ENCODE data around the gene EPS8L3. TPM values are rescaled to one million over a fixed set of nuclear protein-coding genes. Genes with fewer than 3 reads are reported as not detected.
A peak's percentile ranks its signal among the peaks of the same experiment; 100 is the strongest.
"Not testable (repeated sequence)": the region's sequence is repeated elsewhere in the genome, so short reads cannot be mapped to it uniquely, and the experiment has no call there.

EPS8L3 gene
- polyA plus RNA-seq, 3 donors, result 0.38 to 1.6 (median 1.4) TPM

GRCh38 chr1:109782514-109782913 is 18.8 kb upstream of the EPS8L3 start:
- DNase-seq, result no peak

GRCh38 chr1:109781806-109782205 is 18.1 kb upstream of the EPS8L3 start:
- DNase-seq, result no peak

- no peak for DNase-seq
Observed at GRCh38 chr1:109780982-109781381, 17.3 kb upstream of the EPS8L3 start.

- no peak for DNase-seq
Observed at GRCh38 chr1:109777980-109778625, 14.4 kb upstream of the EPS8L3 start.

GRCh38 chr1:109777436-109777835 is 13.7 kb upstream of the EPS8L3 start:
- no peak for DNase-seq

- peak; percentile 84 for DNase-seq
Observed at GRCh38 chr1:109776911-109777310, 13.2 kb upstream of the EPS8L3 start.

GRCh38 chr1:109776206-109776835 is 12.6 kb upstream of the EPS8L3 start:
- DNase-seq, result no peak

GRCh38 chr1:109775398-109775797 is 11.7 kb upstream of the EPS8L3 start:
- DNase-seq, result no peak

GRCh38 chr1:109773900-109774485 is 10.3 kb upstream of the EPS8L3 start:
- DNase-seq, result no peak

GRCh38 chr1:109773203-109773899 is 9.6 kb upstream of the EPS8L3 start:
- peak; percentile 80 for DNase-seq

GRCh38 chr1:109772658-109773202 is 9.0 kb upstream of the EPS8L3 start:
- no peak for DNase-seq

- no peak for DNase-seq
Observed at GRCh38 chr1:109771712-109772657, 8.3 kb upstream of the EPS8L3 start.

GRCh38 chr1:109770331-109771095 is 6.8 kb upstream of the EPS8L3 start:
- no peak for DNase-seq

- no peak for DNase-seq
Observed at GRCh38 chr1:109769330-109770078, 5.8 kb upstream of the EPS8L3 start.

- no peak for DNase-seq
Observed at GRCh38 chr1:109768820-109769219, 5.1 kb upstream of the EPS8L3 start.

- no peak for DNase-seq
Observed at GRCh38 chr1:109768335-109768650, 4.6 kb upstream of the EPS8L3 start.

- DNase-seq, result no peak
Observed at GRCh38 chr1:109767637-109768334, 4.1 kb upstream of the EPS8L3 start.

GRCh38 chr1:109766991-109767636 is 3.4 kb upstream of the EPS8L3 start:
- DNase-seq, result not testable (repeated sequence)
